HEK293T (cell line): ENCODE results near the gene FSD1L.

ENCODE experiments used
- BHLHE40 ChIP-seq: fragments of 450-650 bp; IDR thresholded peaks from 2 replicates; pipeline ENCODE4 v1.6.1; 2016; ENCODE audit warnings: mild to moderate bottlenecking, moderate library complexity, borderline replicate concordance
- ELF4 ChIP-seq: fragments of 450-650 bp; IDR thresholded peaks from 2 replicates; pipeline ENCODE4 v1.6.1; 2017; ENCODE audit warnings: antibody characterized with exemption
- FOXA1 ChIP-seq: fragments of 450-650 bp; IDR thresholded peaks from 2 replicates; pipeline ENCODE4 v1.6.1; 2016; ENCODE audit warnings: mild to moderate bottlenecking
- FOXM1 ChIP-seq: fragments of 450-650 bp; IDR thresholded peaks from 2 replicates; pipeline ENCODE4 v1.6.1; 2017; ENCODE audit warnings: mild to moderate bottlenecking, borderline replicate concordance
- L3MBTL2 ChIP-seq: fragments of 450-650 bp; conservative IDR thresholded peaks from 2 replicates; pipeline ENCODE4 v1.6.1; 2016; ENCODE audit warnings: mild to moderate bottlenecking
- SP1 ChIP-seq: fragments of 450-650 bp; IDR thresholded peaks from 2 replicates; pipeline ENCODE4 v1.6.1; 2017
- TARDBP ChIP-seq: fragments of 450-650 bp; IDR thresholded peaks from 2 replicates; pipeline ENCODE4 v1.6.1; 2016
- ZNF384 ChIP-seq: fragments of 450-650 bp; IDR thresholded peaks from 2 replicates; pipeline ENCODE4 v1.6.1; 2016
- TF ChIP-seq, protein P1 (sequence below): fragments of 450-650 bp; IDR thresholded peaks from 2 replicates; pipeline ENCODE4 v1.6.1; 2016

GRCh38 chr9:105541838-105542237 is 94.0 kb downstream of the FSD1L start:
- no peak for TF ChIP-seq SP1
- TF ChIP-seq BHLHE40, result no peak
- TF ChIP-seq ELF4, result no peak
- TF ChIP-seq FOXM1, result no peak
- no peak for TF ChIP-seq TARDBP
- TF ChIP-seq L3MBTL2, result no peak
- no peak for TF ChIP-seq FOXA1
- TF ChIP-seq, protein P1, sequence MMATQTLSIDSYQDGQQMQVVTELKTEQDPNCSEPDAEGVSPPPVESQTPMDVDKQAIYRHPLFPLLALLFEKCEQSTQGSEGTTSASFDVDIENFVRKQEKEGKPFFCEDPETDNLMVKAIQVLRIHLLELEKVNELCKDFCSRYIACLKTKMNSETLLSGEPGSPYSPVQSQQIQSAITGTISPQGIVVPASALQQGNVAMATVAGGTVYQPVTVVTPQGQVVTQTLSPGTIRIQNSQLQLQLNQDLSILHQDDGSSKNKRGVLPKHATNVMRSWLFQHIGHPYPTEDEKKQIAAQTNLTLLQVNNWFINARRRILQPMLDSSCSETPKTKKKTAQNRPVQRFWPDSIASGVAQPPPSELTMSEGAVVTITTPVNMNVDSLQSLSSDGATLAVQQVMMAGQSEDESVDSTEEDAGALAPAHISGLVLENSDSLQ, result no peak
- TF ChIP-seq ZNF384, result no peak
